SJCRH30 (cell line): Measurements from ENCODE around the gene MCAM. TPM values are rescaled to one million over a fixed set of nuclear protein-coding genes. Genes with fewer than 3 reads are reported as not detected.

Experiments
- DNase-seq, 2 experiments: peaks; one replicate each; pipeline ENCODE4 v3.0.0-alpha.2; 2015 to 2020
- H3K27ac ChIP-seq: fragments of 250-450 bp; sonication (Bioruptor Pico); 2 replicates; pipeline ENCODE4 v1.5.1; 2020; ENCODE audit warnings: mild to moderate bottlenecking, moderate library complexity
- H3K27me3 ChIP-seq: fragments of 250-450 bp; sonication (Bioruptor Pico); 2 replicates; pipeline ENCODE4 v1.5.1; 2020; ENCODE audit warnings: mild to moderate bottlenecking, moderate library complexity
- H3K36me3 ChIP-seq: fragments of 250-450 bp; sonication (Bioruptor Pico); 2 replicates; pipeline ENCODE4 v1.5.1; 2020; ENCODE audit warnings: mild to moderate bottlenecking, moderate library complexity
- H3K4me1 ChIP-seq: fragments of 250-450 bp; sonication (Bioruptor Pico); 2 replicates; pipeline ENCODE4 v1.5.1; 2020; ENCODE audit warnings: mild to moderate bottlenecking, moderate library complexity
- H3K4me3 ChIP-seq: fragments of 250-450 bp; sonication (Bioruptor Pico); 2 replicates; pipeline ENCODE4 v1.5.1; 2020; ENCODE audit warnings: mild to moderate bottlenecking, moderate library complexity
- H3K9me3 ChIP-seq: fragments of 250-450 bp; sonication (Bioruptor Pico); replicated peaks from 2 replicates; pipeline ENCODE4 v1.5.1; 2020; ENCODE audit warnings: mild to moderate bottlenecking, moderate library complexity
- total RNA-seq: library from RNA; depleted of rRNA; stranded (reverse); fragments of >200 nt; shearing (Covaris generic); gene quantifications from 2 replicates; pipeline ENCODE4 v1.2.3, GENCODE V29; 2014

MCAM gene
- total RNA-seq, 1 experiment from 2014 or later, result 30.2 TPM

DNA sequence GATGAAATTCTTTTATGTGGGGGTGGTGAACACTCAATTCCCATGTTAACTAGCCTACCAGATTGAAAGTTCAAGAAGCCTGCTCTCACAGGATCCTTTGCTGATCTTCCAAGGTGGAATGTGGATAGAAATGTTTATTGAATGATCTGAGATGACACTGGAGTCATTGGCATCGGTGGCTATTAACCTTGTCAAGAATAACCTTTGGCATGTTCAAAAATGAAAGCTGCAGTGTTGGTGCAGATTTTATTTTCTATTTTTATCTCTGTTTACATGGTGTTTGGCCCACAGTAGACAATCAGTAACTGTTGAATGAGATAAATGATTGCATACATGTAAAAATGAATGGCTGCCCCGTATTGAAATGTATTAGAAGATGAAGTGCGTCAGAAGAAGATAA is 19.0 kb downstream of the MCAM start:
- no peaks in the 10 kb centered on the region for H3K9me3 ChIP-seq
- no peak overlapping the region for H3K4me3 ChIP-seq
- no peaks in the 10 kb centered on the region; the same call in 1 of the 2 replicates for H3K36me3 ChIP-seq
- DNase-seq, result no peak
- no peak overlapping the region for H3K27ac ChIP-seq
- H3K27me3 ChIP-seq, result no peaks in the 10 kb centered on the region
- H3K4me1 ChIP-seq, result no peaks in the 10 kb centered on the region

DNA sequence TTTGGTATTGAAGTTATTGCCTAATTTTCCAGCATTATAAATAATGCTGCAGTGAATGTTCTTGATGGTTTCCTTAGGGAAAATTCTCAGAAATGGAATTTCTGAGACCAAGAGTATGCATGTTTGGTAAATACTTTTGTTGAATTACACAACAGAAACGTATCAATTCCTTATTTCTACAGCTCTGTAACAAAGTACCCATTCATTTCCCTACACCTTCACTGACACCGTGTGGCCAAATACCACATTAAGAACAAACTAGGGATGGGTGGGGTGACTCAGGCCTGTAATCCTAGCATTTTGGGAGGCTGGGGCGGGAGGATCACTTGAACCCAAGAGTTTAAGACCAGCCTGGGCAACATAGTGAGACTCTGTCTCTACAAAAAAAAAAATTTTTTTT is 21.8 kb downstream of the MCAM start:
- Histone ChIP-seq H3K27ac (no peak overlapping the region), H3K9me3 (no peaks in the 10 kb centered on the region), H3K4me1 (no peaks in the 10 kb centered on the region), H3K27me3 (no peaks in the 10 kb centered on the region), H3K4me3 (no peak overlapping the region), H3K36me3 (peaks cover 4% of the 10 kb centered on the region; the same call in 1 of the 2 replicates)
- no peak for DNase-seq

DNA sequence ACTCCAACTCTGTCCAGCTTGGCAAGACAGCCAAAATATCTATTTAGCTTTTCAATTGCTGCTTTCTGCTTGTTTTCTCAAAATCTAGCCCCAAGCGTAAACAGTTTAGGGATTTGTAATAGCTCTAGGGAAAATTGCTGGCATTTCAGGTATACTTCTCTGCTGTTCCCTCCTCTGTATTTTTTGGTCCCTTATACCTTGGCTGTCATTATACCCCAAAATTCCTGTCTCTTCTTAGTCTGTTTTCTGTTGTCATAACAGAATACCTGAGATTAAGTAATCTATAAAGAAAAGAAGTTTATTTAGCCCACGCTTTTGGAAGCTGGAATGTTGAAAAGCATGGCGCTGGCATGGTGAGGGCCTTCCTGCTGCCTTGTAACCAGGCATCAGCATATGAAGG is 23.5 kb downstream of the MCAM start:
- Histone ChIP-seq H3K27me3 (no peaks in the 10 kb centered on the region), H3K36me3 (peaks cover 4% of the 10 kb centered on the region; the same call in 1 of the 2 replicates), H3K27ac (no peak overlapping the region), H3K9me3 (no peaks in the 10 kb centered on the region), H3K4me1 (no peaks in the 10 kb centered on the region), H3K4me3 (no peak overlapping the region)
- no peak for DNase-seq

DNA sequence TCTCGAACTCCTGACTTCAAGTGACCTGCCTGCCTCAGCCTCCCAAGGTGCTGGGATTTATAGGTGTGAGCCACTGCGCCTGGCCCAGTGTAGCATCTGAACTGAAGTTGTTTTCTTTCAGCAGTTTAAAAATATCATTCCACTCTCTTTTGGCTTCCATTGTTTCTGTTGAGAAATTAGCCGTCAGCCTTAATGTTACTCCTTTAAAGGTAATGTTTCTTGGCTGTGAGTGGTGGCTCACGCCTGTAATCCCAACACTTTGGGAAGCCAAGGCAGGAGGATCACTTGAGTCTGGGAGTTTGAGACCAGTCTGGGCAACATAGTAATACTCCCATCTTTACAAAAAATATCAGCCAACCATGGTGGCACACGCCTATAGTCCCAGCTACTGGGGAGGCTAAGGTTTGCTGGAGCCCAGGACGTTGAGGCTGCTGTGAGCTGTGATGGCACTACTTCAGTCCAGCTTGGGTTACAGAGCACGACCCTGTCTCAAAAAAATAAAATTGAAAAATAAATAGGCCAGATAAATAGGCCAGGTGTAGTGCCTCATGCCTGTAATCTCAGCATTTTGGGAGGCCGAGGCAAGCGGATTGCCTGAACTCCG is 25.9 kb downstream of the MCAM start:
- no peak overlapping the region for H3K4me3 ChIP-seq
- H3K27me3 ChIP-seq, result no peaks in the 10 kb centered on the region
- DNase-seq, result no peak
- peaks cover 4% of the 10 kb centered on the region; the same call in 1 of the 2 replicates for H3K36me3 ChIP-seq
- H3K4me1 ChIP-seq, result no peaks in the 10 kb centered on the region
- H3K9me3 ChIP-seq, result no peaks in the 10 kb centered on the region
- H3K27ac ChIP-seq, result no peak overlapping the region

DNA sequence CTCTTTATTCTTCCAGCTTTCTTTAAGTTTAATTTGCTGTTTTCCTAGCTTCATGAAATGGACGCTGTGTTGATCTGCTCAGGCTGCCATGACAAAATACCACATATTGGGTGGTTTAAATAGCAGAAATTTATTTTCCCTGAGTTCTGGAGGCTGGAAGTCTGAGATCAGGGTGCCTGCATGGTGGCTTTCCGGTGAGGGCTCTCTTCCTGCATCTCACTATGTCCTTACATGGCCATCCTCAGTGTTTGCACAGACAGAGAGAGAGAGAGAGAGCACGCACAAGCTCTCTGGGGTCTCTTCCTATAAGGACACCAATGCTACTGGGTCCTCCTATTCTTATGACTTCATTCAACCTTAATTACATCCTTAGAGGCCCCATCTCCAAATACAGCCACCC is 28.7 kb downstream of the MCAM start:
- Histone ChIP-seq H3K27me3 (no peaks in the 10 kb centered on the region), H3K27ac (no peak overlapping the region), H3K36me3 (peaks cover 4% of the 10 kb centered on the region; the same call in 1 of the 2 replicates), H3K4me3 (no peak overlapping the region), H3K4me1 (no peaks in the 10 kb centered on the region), H3K9me3 (no peaks in the 10 kb centered on the region)
- no peak for DNase-seq

DNA sequence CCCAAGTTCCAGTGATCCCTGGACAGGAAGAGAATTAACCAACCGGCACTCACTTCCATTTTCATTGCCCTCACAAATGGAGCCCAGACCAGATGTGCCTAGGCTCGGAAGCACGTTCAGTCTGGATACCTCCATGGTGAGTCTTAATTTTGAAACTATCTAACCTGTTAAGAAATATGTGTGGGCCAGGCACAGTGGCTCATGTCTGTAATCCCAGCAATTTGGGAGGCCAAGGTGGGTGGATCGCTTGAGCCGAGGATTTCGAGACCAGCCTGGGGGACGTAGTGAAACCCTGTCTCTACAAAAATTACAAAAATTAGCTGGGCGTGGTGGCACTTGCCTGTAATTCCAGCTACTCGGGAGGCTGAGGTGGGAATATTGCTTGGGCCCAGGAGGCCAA is 31.5 kb downstream of the MCAM start:
- H3K4me1 ChIP-seq, result no peaks in the 10 kb centered on the region
- no peak overlapping the region for H3K27ac ChIP-seq
- no peak overlapping the region for H3K4me3 ChIP-seq
- no peaks in the 10 kb centered on the region for H3K27me3 ChIP-seq
- H3K9me3 ChIP-seq, result no peaks in the 10 kb centered on the region
- no peaks in the 10 kb centered on the region; the same call in 1 of the 2 replicates for H3K36me3 ChIP-seq
- no peak for DNase-seq

DNA sequence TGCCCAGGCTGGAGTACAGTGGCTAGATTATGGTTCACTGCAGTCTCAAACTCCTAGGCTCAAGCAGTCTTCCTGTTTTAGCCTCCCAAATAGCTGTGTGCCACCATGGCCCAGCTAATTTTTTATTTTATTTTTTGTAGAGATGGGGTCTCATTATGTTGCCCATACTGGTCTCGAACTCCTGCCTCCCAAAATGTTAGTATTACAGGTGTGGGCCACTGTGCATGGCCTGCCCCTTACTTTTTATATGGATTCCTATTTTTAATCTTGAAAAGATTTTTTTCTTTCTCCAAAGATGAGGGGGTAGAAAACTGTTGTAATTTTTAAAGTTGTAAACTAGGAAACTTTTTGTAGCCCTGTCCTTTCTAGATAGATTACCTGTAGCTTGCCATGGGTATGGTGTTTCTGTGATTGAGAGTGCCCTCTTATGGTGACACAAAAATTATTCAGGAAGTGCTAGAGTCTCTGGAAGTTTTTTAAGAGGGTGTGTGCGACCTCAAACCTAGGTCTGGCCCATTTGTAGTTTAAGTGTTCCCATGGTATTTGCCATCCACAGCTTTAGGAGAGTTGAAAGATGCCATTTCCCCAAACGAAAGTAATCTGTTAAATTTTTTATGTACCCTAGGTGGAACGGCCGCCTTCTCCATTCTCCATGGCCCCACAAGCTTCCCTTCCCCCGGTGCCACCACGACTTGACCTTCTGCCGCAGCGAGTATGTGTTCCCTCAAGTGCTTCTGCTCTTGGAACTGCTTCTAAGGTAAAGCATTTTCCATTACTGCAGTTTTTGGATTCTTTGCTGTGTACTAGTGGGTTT is 32.4 kb downstream of the MCAM start:
- no peaks in the 10 kb centered on the region for H3K9me3 ChIP-seq
- no peak overlapping the region for H3K4me3 ChIP-seq
- H3K27me3 ChIP-seq, result no peaks in the 10 kb centered on the region
- peak in 1 of 2 experiments; percentile 23 for DNase-seq
- H3K4me1 ChIP-seq, result no peaks in the 10 kb centered on the region
- no peak overlapping the region for H3K27ac ChIP-seq
- H3K36me3 ChIP-seq, result no peaks in the 10 kb centered on the region; the same call in 1 of the 2 replicates

DNA sequence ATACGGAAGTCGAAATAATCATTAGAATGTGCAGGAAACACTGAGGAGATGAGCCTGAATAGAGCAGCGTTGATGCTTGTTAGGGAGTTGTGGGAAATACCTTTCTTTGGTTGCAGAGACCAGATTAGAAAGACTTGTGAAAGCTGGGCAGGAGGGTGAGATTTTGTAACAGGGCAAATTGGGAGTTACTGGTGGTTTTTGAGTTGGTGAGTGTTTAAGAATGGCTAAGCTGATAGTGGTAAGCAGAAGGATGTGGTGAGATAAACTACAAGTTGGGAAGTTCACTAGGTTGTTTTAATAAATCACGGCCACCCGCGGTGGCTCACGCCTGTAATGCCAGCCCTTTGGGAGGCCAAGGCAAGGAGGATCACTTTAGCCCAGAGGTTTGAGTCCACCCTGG is 34.4 kb downstream of the MCAM start:
- no peak overlapping the region for H3K27ac ChIP-seq
- no peaks in the 10 kb centered on the region for H3K9me3 ChIP-seq
- no peak for DNase-seq
- no peaks in the 10 kb centered on the region for H3K27me3 ChIP-seq
- H3K36me3 ChIP-seq, result no peaks in the 10 kb centered on the region; the same call in 1 of the 2 replicates
- H3K4me1 ChIP-seq, result no peaks in the 10 kb centered on the region
- H3K4me3 ChIP-seq, result no peak overlapping the region

DNA sequence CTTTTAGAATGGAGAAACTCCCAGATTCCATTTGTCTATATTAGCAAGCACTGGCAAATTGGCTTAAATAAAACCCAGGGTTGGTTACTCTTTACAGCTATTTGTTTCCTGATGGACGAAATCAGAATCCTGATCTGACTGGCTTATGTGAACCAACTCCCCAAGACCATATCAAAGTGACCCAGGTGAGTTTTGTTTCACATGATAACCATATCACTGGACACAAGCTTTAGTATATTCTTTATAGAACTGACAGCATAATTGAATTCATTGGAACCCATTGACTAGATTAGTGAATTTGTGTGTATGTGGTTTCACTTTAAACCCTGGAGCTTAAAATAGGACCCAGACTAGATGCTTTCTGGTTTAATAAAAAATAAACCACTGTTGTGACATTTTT is 39.3 kb downstream of the MCAM start:
- H3K36me3 ChIP-seq, result no peaks in the 10 kb centered on the region
- no peaks in the 10 kb centered on the region for H3K9me3 ChIP-seq
- H3K4me1 ChIP-seq, result no peaks in the 10 kb centered on the region
- no peak overlapping the region for H3K27ac ChIP-seq
- DNase-seq, result no peak
- H3K4me3 ChIP-seq, result no peak overlapping the region
- H3K27me3 ChIP-seq, result no peaks in the 10 kb centered on the region

DNA sequence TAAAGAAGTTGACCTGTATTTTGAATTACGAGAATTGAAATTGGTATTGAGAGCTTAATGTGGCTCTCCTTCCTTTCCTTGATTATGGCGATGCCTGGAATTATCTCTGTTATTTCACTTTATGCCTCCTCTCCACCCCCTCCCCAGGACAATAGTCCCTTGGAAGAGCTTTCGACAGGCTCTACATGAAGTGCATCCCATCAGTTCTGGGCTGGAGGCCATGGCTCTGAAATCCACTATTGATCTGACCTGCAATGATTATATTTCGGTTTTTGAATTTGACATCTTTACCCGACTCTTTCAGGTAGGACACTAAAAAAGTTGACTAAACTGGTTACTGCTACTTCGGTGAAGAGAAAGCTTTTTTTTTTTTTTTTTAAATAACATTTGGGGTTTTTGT is 43.2 kb downstream of the MCAM start:
- no peaks in the 10 kb centered on the region for H3K27me3 ChIP-seq
- H3K27ac ChIP-seq, result no peak overlapping the region
- H3K4me1 ChIP-seq, result no peaks in the 10 kb centered on the region
- no peaks in the 10 kb centered on the region for H3K9me3 ChIP-seq
- H3K36me3 ChIP-seq, result no peaks in the 10 kb centered on the region
- no peak overlapping the region for H3K4me3 ChIP-seq
- no peak for DNase-seq

DNA sequence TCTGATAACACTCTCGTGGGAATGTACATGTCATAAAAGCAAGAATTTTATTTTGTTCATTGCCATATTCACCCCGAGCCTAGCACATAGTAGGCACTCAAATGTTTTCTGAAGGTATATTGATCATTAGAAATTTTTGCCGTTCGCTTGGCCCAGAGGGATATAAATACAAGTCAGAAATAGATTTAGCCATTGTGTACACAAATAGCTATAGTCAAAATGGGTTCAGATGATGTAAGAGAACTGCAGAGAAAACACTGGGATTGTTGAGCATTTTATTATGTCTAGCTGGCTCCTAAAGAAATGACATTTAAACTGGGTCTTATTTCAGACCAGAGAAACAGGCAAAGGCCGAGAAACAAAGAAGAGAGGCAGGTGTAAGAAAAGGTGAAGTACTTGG is 49.3 kb downstream of the MCAM start:
- Histone ChIP-seq H3K27ac (no peak overlapping the region), H3K4me1 (no peaks in the 10 kb centered on the region), H3K4me3 (no peak overlapping the region), H3K27me3 (no peaks in the 10 kb centered on the region), H3K36me3 (no peaks in the 10 kb centered on the region), H3K9me3 (no peaks in the 10 kb centered on the region)
- no peak for DNase-seq

DNA sequence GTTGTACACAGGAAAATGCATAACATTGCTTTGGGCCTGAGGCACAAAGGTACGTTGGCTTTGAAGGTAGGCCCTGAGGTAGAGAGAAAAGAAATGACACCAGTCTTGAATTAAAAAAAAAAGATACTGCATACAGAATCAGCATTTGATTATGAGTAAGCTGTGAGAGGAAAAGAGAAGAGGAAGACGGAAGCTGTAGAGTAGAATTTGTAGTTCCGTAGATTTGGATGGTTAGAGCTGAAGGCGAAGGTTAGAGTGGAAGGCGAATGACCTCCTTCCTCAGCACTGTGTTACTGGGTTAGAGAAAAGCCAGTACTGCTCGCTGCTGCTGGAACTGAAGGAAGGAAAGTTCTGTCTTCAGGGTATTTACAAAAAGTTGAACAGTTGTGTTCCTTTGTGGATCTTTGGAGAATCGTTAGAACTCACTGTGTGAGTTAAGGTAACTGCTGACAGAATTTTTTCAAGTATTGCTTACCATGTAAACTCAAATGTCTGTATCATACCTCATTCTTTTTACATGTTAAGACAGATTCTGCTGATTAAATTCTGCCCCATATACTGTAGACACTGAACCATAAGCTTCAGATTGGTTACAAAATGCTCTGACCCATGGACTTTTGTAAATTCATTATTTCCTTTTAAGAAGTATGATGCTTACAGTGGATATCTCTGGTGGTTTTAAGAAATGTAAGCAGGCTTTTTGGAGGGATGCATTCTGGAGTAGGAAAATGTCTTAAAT is 50.2 kb downstream of the MCAM start:
- H3K9me3 ChIP-seq, result no peaks in the 10 kb centered on the region
- DNase-seq, result no peak
- no peaks in the 10 kb centered on the region for H3K36me3 ChIP-seq
- H3K27ac ChIP-seq, result no peak overlapping the region
- H3K4me1 ChIP-seq, result no peaks in the 10 kb centered on the region
- no peaks in the 10 kb centered on the region for H3K27me3 ChIP-seq
- H3K4me3 ChIP-seq, result no peak overlapping the region

DNA sequence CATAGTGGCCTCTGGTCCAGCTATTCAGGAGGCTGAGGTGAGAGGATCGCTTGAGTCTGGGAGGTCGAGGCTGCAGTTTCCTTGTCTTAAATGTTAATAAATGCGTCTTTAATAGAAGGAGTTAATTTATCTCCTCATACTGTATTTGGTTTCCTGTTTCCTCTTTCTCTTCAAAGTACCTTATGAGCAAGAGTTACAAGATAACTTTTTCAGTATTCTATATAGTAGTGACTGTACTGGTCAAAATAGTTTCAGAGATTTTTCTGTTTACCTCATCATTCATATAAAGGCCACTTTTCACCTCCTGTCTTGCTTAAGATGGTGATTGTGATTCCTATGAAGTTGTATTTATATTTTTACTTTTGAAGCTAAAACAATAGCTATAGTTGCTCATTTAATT is 50.9 kb downstream of the MCAM start:
- Histone ChIP-seq H3K27ac (no peak overlapping the region), H3K4me1 (no peaks in the 10 kb centered on the region), H3K27me3 (no peaks in the 10 kb centered on the region), H3K9me3 (no peaks in the 10 kb centered on the region), H3K4me3 (no peak overlapping the region), H3K36me3 (no peaks in the 10 kb centered on the region)
- DNase-seq, result no peak

DNA sequence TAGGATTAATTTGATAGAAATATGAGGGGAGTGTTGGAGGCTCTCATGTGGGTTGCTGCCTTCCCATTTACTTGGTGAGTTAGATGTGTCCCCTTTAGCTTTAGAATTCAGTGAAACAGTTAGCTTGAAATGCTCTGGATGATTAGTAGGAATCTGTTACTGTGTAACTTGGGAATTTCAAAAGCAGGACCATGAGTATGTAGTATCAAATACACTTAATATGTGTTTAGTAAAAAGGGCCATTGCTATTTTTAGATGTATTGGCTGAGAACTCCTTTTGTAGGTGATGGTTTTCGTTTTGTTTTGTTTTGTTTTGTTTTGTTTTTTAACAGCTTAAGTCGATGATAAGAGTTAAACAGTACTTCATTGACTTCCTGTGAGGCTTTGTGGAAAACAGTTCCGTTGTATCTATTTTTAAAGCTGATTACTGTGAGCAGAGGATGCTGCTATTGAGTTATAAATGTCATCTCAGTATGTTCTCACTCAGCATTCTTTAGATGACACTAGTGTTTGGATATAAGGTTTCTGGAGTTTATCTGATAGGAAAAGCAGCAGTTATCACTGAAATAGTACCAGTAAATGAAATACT is 53.5 kb downstream of the MCAM start:
- no peak for DNase-seq
- no peaks in the 10 kb centered on the region for H3K4me1 ChIP-seq
- H3K27ac ChIP-seq, result no peak overlapping the region
- H3K27me3 ChIP-seq, result no peaks in the 10 kb centered on the region
- no peaks in the 10 kb centered on the region for H3K9me3 ChIP-seq
- H3K4me3 ChIP-seq, result no peak overlapping the region
- H3K36me3 ChIP-seq, result no peaks in the 10 kb centered on the region
